Endodermal cell (in vitro differentiated cells): ENCODE data around the gene PRTG. TPM values are rescaled to one million over a fixed set of nuclear protein-coding genes. Genes with fewer than 3 reads are reported as not detected.

Experiments used
- DNase-seq: peaks from one replicate; pipeline ENCODE4 v3.0.0-alpha.2; 2017
- H3K27ac ChIP-seq: 2 replicates; pipeline ENCODE4 v1.5.1; 2013; ENCODE audit warnings: mild to moderate bottlenecking, low read depth, low read length, moderate library complexity
- H3K27me3 ChIP-seq: 2 replicates; pipeline ENCODE4 v1.6.1; 2013; ENCODE audit warnings: mild to moderate bottlenecking, low read length, moderate library complexity; ENCODE audit not compliant: insufficient read depth, control insufficient read depth, poor library complexity, severe bottlenecking
- H3K36me3 ChIP-seq: 2 replicates; pipeline ENCODE4 v1.7.0; 2013; ENCODE audit warnings: mild to moderate bottlenecking, low read length, moderate library complexity; ENCODE audit not compliant: control insufficient read depth, insufficient read depth
- H3K4me1 ChIP-seq: one replicate; pipeline ENCODE4 v1.7.0; 2013; ENCODE audit warnings: low read length; ENCODE audit not compliant: control insufficient read depth, insufficient read depth
- H3K4me3 ChIP-seq: 2 replicates; pipeline ENCODE4 v1.5.1; 2013; ENCODE audit warnings: mild to moderate bottlenecking, low read length, moderate library complexity
- H3K9ac ChIP-seq: 2 replicates; pipeline ENCODE4 v1.6.1; 2013; ENCODE audit warnings: mild to moderate bottlenecking, low read length, moderate library complexity; ENCODE audit not compliant: poor library complexity, severe bottlenecking; ENCODE audit errors: extremely low read depth
- H3K9me3 ChIP-seq: 2 replicates; pipeline ENCODE4 v1.6.1; 2013; ENCODE audit warnings: mild to moderate bottlenecking, low read length, moderate library complexity; ENCODE audit not compliant: control insufficient read depth
- H3K27ac Mint-ChIP-seq: 2 replicates; pipeline ENCODE4 v1.8.0; 2020; ENCODE audit warnings: mixed read lengths
- H3K27me3 Mint-ChIP-seq: 2 replicates; pipeline ENCODE4 v1.8.0; 2021; ENCODE audit warnings: mild to moderate bottlenecking, mixed read lengths; ENCODE audit not compliant: insufficient read depth
- H3K36me3 Mint-ChIP-seq: 2 replicates; pipeline ENCODE4 v1.8.0; 2020; ENCODE audit warnings: low read depth, mixed read lengths
- H3K4me1 Mint-ChIP-seq: 2 replicates; pipeline ENCODE4 v1.8.0; 2020; ENCODE audit warnings: mixed read lengths
- H3K4me3 Mint-ChIP-seq: 2 replicates; pipeline ENCODE4 v1.8.0; 2020; ENCODE audit warnings: mild to moderate bottlenecking, moderate library complexity, mixed read lengths
- H3K9me3 Mint-ChIP-seq: 2 replicates; pipeline ENCODE4 v1.8.0; 2020; ENCODE audit warnings: mild to moderate bottlenecking, mixed read lengths
- WGBS, 2 experiments: methylation state at CpG; one replicate each; pipeline versions ENCODE4 v1.1.5 to v1.1.7; 2013; ENCODE audit warnings: missing lambda C conversion rate in 2 of 2, mixed read lengths in 1 of 2; ENCODE audit not compliant: insufficient coverage in 1 of 2, insufficient read length in 1 of 2; 5-methylcytosine and 5-hydroxymethylcytosine counted together
- total RNA-seq, 2 donors: library from RNA; stranded (reverse); fragmentation: NEBNext Ultra II Directional in 1 of 2; extraction: Animal tissue kit (Norgen Biotek cat#: 25700) in 1 of 2; gene quantifications; 2 replicates in 1 of 2; 3 replicates in 1 of 2; pipeline ENCODE4 v1.2.1, GENCODE V29; 2021
- TF ChIP-seq, protein P1 (sequence below): fragments of 200-600 bp; sonication (generic); conservative IDR thresholded peaks from 2 replicates; pipeline ENCODE4 v1.5.0; 2021; ENCODE audit warnings: antibody characterized with exemption, mild to moderate bottlenecking

The PRTG gene
- total RNA-seq, 2 donors from 2014 or later = 32.6 to 51.5 TPM

DNA sequence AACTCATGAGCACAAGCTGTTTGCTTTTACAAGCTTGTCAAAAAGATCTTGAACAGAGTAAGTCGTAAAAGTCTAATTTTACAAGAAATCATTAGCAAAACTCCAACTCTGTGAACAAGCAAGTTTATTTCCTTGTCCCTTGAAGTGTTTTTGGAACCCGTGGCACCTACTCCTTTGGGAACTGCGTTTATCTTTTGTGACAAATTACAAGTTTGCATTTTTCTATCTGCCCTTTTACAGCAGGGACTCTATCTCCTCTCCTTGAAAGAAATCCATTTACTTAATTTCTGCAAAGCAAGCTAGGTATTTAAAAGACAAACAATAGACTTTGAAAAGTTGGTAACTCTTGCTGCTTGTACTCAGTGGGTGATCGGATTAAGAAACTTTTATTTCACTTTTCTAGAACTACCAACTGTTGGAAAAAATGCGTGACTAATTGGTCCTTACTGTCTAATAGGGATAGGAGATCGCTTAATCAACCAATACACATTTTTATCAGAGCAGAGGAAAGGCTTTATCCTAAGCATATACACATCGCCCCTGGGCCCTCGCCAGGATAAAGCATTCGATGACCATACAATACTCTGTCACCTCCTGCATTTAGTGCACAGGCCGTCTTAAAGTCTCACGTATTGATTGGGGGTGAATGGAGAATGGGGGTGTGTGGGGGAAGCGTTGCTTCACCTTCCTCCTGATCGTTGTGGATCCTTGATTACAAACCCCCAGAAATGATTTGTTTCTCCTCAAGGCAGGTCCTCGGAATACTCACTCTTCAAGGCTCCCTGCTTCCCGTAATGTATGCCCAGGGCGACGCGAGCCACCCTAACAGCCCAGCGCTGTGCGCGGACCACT, 1.7 kb downstream of the PRTG start:
- H3K27ac Mint-ChIP-seq = no peak overlapping the region
- H3K9me3 ChIP-seq = no peaks in the 10 kb centered on the region
- H3K4me1 Mint-ChIP-seq = peaks cover 29% of the 10 kb centered on the region
- peak; percentile 78 for DNase-seq
- H3K36me3 ChIP-seq = no peaks in the 10 kb centered on the region
- no peaks in the 10 kb centered on the region for H3K36me3 Mint-ChIP-seq
- peak overlapping the region; percentile 37 for H3K9ac ChIP-seq
- peaks cover 42% of the 10 kb centered on the region for H3K27me3 Mint-ChIP-seq
- no peaks in the 10 kb centered on the region for H3K9me3 Mint-ChIP-seq
- H3K4me1 ChIP-seq = peaks cover 31% of the 10 kb centered on the region
- peak overlapping the region; percentile 88 for H3K27ac ChIP-seq
- H3K27me3 ChIP-seq = peaks cover 58% of the 10 kb centered on the region
- no peak overlapping the region for H3K4me3 Mint-ChIP-seq
- TF ChIP-seq, protein P1, sequence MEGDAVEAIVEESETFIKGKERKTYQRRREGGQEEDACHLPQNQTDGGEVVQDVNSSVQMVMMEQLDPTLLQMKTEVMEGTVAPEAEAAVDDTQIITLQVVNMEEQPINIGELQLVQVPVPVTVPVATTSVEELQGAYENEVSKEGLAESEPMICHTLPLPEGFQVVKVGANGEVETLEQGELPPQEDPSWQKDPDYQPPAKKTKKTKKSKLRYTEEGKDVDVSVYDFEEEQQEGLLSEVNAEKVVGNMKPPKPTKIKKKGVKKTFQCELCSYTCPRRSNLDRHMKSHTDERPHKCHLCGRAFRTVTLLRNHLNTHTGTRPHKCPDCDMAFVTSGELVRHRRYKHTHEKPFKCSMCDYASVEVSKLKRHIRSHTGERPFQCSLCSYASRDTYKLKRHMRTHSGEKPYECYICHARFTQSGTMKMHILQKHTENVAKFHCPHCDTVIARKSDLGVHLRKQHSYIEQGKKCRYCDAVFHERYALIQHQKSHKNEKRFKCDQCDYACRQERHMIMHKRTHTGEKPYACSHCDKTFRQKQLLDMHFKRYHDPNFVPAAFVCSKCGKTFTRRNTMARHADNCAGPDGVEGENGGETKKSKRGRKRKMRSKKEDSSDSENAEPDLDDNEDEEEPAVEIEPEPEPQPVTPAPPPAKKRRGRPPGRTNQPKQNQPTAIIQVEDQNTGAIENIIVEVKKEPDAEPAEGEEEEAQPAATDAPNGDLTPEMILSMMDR = no peak
- WGBS, 2 experiments = 4 to 8% methylated on average over 7 to 19 of the region's 21 CpGs
- peak overlapping the region; percentile 87 for H3K4me3 ChIP-seq

DNA sequence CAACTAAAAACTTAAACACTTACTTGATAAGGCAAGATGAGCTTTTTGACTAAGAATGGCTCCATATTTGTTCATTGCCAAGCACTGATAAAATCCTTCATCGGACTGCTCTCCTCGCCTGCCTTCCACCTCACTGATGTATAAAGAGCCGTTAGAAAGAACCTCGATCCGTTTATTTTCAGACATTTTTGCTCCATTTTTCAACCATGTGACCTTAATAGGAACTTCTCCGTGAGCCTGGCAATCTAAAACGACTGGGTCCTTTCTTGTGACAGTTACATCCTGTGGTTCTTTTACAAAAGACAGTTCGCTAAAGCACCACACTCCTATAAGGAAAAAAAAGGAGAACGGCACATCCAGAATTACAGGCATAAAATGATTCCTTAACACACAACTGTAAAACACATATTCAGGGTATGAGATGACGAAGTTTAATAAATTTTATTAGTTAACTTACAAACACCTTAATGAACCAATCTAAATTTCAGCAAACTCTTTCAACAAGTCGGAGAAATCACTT, 2.5 kb downstream of the PRTG start:
- TF ChIP-seq, protein P1 = no peak
- Mint-ChIP-seq H3K27me3 (peaks cover 42% of the 10 kb centered on the region), H3K4me1 (peaks cover 36% of the 10 kb centered on the region), H3K27ac (no peak overlapping the region), H3K9me3 (no peaks in the 10 kb centered on the region), H3K4me3 (no peak overlapping the region), H3K36me3 (no peaks in the 10 kb centered on the region)
- H3K9ac ChIP-seq = peak overlapping the region; percentile 36
- H3K27ac ChIP-seq = peak overlapping the region; percentile 88
- WGBS, 2 experiments = 22 to 27% methylated on average over 8 to 11 of the region's 11 CpGs
- H3K9me3 ChIP-seq = no peaks in the 10 kb centered on the region
- no peak for DNase-seq
- peaks cover 37% of the 10 kb centered on the region for H3K4me1 ChIP-seq
- peak overlapping the region; percentile 87 for H3K4me3 ChIP-seq
- H3K36me3 ChIP-seq = no peaks in the 10 kb centered on the region
- peaks cover 50% of the 10 kb centered on the region for H3K27me3 ChIP-seq

DNA sequence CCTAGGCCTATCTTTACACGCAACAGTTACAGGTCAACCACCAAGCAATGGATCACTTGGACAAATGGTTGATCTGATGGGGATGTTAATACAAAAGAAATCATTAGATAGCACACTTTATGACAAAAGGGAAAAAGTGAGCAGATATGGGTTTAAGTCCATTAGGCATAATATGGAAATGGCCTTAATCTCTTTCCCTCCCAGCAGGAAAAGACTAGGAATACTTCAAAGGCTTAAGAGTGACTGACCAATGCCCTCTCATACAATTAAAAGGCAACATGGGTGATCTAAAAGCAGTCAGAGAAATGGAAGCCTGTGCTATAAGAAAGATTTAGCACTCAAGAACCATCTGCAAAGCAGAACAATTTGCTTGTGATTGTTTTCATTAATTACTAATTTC, 3.3 kb downstream of the PRTG start:
- H3K4me1 ChIP-seq = peaks cover 44% of the 10 kb centered on the region

More for the DNA sequence above, 3.3 kb downstream of the PRTG start:
- Mint-ChIP-seq H3K36me3 (no peaks in the 10 kb centered on the region), H3K27ac (no peak overlapping the region), H3K27me3 (peaks cover 41% of the 10 kb centered on the region), H3K9me3 (no peaks in the 10 kb centered on the region), H3K4me3 (no peak overlapping the region), H3K4me1 (peaks cover 41% of the 10 kb centered on the region)
- H3K27me3 ChIP-seq = peaks cover 43% of the 10 kb centered on the region
- no peaks in the 10 kb centered on the region for H3K9me3 ChIP-seq
- peak overlapping the region; percentile 39 for H3K27ac ChIP-seq
- H3K36me3 ChIP-seq = no peaks in the 10 kb centered on the region
- WGBS, 2 experiments = 50 to 100% methylated on average over 1 of the region's 1 CpG
- DNase-seq = no peak
- TF ChIP-seq, protein P1 = no peak
- no peak overlapping the region for H3K9ac ChIP-seq
- peak overlapping the region; percentile 87 for H3K4me3 ChIP-seq
